ENCODE results near the gene CDH23. TPM values are rescaled to one million over a fixed set of nuclear protein-coding genes. Genes with fewer than 3 reads are reported as not detected.

The CDH23 gene
- total RNA-seq, 1 donor from 2014 or later: not detected

DNA sequence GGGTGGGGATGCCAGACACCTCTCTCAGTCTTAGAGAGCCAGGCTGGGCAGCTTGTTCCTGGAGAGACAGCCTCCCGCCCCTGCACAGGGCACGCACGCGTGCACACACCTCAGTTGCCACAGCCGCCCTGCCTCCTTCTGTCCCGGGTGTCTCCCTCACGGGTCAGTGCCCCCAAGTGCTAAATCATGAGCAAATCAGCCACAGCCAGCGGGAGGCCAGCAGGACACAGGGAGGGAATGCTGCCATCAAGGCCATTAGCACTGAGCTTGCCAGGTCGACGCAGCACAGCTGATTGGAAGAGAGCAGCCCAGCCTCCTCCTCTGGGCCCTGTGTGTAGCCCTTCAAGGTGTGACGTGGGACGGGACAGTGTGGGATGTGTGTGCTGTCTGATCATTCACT, 130.4 kb downstream of the CDH23 start:
- TF ChIP-seq, protein P1, sequence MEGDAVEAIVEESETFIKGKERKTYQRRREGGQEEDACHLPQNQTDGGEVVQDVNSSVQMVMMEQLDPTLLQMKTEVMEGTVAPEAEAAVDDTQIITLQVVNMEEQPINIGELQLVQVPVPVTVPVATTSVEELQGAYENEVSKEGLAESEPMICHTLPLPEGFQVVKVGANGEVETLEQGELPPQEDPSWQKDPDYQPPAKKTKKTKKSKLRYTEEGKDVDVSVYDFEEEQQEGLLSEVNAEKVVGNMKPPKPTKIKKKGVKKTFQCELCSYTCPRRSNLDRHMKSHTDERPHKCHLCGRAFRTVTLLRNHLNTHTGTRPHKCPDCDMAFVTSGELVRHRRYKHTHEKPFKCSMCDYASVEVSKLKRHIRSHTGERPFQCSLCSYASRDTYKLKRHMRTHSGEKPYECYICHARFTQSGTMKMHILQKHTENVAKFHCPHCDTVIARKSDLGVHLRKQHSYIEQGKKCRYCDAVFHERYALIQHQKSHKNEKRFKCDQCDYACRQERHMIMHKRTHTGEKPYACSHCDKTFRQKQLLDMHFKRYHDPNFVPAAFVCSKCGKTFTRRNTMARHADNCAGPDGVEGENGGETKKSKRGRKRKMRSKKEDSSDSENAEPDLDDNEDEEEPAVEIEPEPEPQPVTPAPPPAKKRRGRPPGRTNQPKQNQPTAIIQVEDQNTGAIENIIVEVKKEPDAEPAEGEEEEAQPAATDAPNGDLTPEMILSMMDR (IDR thresholded peaks at IDR 0.05): no peak
- Mint-ChIP-seq H3K36me3 (ENCODE audit: low read depth) (no peaks in the 10 kb centered on the region), H3K27me3 (ENCODE audit: low read depth) (peaks cover 36% of the 10 kb centered on the region), H3K4me1 (ENCODE audit: low read depth) (no peaks in the 10 kb centered on the region), H3K4me3 (ENCODE audit: unreplicated experiment) (no peak overlapping the region), H3K9me3 (ENCODE audit: low read depth) (no peaks in the 10 kb centered on the region), H3K27ac (ENCODE audit: unreplicated experiment) (no peak overlapping the region)
- DNase-seq (ENCODE audit: low spot score): no peak

DNA sequence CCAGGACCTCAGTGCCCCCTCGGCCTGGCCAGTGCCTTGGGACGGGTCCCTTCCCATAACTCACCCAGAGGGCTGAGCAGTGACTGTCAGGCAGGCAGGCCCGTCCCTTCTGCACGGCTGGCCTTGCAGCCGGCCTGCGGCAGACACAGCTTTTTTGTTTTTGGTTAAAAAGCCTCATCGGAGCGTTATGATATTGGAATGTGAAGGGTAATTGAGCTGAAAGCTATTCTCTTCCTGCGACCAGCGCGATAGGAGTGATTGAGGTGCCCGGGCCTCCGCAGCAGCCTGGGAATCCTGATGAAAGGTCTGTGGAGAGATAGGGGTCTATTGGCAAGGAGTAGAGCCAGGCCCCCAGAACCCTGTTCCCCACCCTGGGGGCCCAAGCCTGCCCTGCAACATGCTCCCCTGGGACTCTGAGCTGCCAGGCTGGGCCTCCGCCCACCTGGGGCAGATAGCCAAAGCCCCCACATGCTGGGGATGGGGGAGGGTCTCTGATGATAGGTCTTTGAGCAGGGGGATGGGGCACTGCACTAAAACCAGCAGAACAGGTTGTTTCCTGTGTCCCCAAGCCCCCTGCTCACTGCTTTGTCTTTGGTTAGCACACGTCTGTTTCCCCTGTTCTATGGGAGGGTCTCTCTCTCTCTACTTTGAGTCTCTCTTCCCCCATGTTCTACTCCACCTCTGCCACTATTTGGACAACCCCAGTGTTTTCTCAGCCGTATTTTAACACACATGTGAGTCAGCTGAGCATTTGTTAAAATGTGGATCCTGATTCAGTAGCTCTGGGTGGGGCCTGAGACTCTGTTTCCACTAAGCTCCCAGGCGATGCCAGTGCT, 131.9 kb downstream of the CDH23 start:
- no peak overlapping the region for H3K27ac Mint-ChIP-seq (ENCODE audit: unreplicated experiment)
- H3K4me1 Mint-ChIP-seq (ENCODE audit: low read depth): no peaks in the 10 kb centered on the region
- TF ChIP-seq, protein P1 (IDR thresholded peaks at IDR 0.05): no peak
- no peak for DNase-seq (ENCODE audit: low spot score)
- H3K27me3 Mint-ChIP-seq (ENCODE audit: low read depth): peaks cover 22% of the 10 kb centered on the region
- H3K36me3 Mint-ChIP-seq (ENCODE audit: low read depth): no peaks in the 10 kb centered on the region
- H3K4me3 Mint-ChIP-seq (ENCODE audit: unreplicated experiment): no peak overlapping the region
- H3K9me3 Mint-ChIP-seq (ENCODE audit: low read depth): no peaks in the 10 kb centered on the region

DNA sequence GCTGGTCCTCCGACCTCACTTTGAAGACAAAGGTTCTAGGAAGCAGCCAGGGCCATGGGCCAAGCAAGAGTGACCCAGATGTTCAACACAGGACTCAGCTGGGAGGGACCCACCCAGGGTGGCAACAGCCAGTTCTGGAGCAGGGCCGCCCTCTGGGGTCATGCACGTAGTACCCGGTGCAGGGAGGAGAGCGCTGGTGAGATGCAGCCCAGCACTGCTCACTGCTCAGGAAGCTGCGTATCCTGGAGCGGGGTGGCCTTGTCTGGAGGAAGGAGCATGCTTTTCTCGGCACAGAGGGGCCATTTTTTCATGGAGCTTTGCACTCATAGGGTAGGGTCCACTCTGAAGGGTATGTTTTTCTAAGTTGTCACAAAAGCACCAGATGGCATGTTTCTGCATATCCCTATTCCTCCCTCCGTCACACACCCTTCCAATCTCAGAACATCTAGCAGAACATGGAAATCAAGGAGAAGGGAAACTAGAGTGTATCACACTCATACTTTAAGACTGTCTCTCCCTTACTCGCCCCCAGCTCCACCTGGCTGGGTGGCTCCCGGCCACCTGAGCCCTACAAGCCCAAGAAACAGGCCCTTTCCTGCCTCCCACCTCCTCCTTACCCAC, 132.6 kb downstream of the CDH23 start:
- H3K36me3 Mint-ChIP-seq (ENCODE audit: low read depth): no peaks in the 10 kb centered on the region
- no peak overlapping the region for H3K4me3 Mint-ChIP-seq (ENCODE audit: unreplicated experiment)
- H3K27ac Mint-ChIP-seq (ENCODE audit: unreplicated experiment): no peak overlapping the region

DNA sequence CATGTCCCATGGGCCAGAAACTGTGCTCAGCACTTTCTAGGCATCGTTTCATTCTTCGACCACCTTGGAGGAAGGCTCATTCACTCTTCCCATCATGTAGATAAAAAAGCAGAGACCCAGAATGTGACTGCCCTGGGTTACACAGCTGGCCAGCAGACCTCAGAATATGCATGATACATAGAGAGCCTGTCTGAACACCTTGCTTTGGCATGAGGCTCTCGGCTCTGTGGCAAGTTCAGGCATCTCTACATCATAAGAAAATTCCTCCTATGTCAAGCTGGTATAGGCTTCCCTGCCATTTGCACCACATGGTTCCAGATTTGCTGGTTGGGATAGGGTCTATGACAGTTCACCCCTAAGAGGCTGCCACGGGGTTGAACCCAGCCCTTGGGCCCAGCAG, 134.1 kb downstream of the CDH23 start:
- no peaks in the 10 kb centered on the region for H3K4me1 Mint-ChIP-seq (ENCODE audit: low read depth)

More for the DNA sequence above, 132.6 kb downstream of the CDH23 start:
- no peak for DNase-seq (ENCODE audit: low spot score)
- H3K9me3 Mint-ChIP-seq (ENCODE audit: low read depth): no peaks in the 10 kb centered on the region
- TF ChIP-seq, protein P1 (IDR thresholded peaks at IDR 0.05): no peak
- no peaks in the 10 kb centered on the region for H3K4me1 Mint-ChIP-seq (ENCODE audit: low read depth)
- H3K27me3 Mint-ChIP-seq (ENCODE audit: low read depth): peaks cover 16% of the 10 kb centered on the region

More for the DNA sequence above, 134.1 kb downstream of the CDH23 start:
- Mint-ChIP-seq H3K27me3 (ENCODE audit: low read depth) (peaks cover 8% of the 10 kb centered on the region), H3K9me3 (ENCODE audit: low read depth) (no peaks in the 10 kb centered on the region), H3K4me3 (ENCODE audit: unreplicated experiment) (no peak overlapping the region), H3K36me3 (ENCODE audit: low read depth) (no peaks in the 10 kb centered on the region), H3K27ac (ENCODE audit: unreplicated experiment) (no peak overlapping the region)
- TF ChIP-seq, protein P1 (IDR thresholded peaks at IDR 0.05): no peak
- DNase-seq (ENCODE audit: low spot score): no peak
